Measurements from ENCODE around the gene DCAF17. TPM values are rescaled to one million over a fixed set of nuclear protein-coding genes. Genes with fewer than 3 reads are reported as not detected.

Gene DCAF17
- total RNA-seq, 1 experiment from 2014 or later: 14.0 TPM

DNA sequence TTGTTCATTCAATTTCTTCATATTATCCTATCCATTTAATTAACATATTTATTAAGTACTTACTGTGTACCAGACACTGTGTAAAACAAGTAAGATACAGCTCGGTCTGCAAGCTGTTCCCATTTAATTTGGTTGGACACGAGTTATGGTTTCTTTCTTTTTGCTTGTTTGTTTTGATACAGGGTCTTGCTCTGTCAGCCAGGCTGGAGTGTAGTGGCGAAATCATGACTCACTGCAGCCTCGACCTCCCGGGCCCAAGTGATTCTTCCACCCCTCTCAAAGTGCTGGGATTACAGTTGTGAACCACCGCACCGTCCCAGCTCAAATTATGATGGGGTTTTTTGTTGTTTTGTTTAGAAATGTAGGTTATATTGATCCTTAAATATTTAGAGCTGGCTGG lies 97.3 kb downstream of the DCAF17 start:
- DNase-seq (ENCODE audit: low spot score): no peak

DNA sequence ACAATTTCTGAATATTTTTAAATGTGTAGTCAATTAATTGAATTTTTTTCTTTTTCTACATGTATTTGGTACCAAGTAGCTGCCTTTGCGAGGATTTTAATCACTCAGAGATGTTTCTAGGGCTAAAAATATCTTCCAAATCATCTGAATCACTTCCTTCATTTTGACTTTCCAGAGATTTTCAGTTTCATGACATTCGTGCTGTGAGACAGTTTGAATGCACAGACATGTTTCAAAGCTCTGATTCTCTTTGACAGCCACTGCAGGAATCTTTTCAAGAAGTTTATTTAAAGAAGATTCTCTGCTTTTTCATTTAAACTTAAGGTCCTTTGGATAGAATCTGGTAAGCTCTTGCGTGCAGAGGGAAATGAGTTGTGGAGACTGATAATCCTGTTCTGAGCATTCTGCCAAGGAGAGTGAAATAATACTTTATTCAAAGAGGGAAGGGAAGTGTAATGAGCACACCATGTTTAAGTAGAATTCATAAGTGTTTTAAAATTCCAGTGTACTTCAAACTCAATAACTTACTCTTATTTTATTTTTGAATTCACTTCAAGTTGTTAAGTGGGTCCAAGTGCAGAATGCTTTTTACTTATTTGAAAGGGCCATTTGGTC lies 97.9 kb downstream of the DCAF17 start:
- DNase-seq (ENCODE audit: low spot score): no peak
- in situ Hi-C loops (cut with HindIII; ENCODE audit: low sequenced_read_pairs): no loop called here

More for the DNA sequence above, 97.3 kb downstream of the DCAF17 start:
- in situ Hi-C loops (cut with HindIII; ENCODE audit: low sequenced_read_pairs): no loop called here

GRCh38 chr2:171533331-171533730 lies 99.3 kb downstream of the DCAF17 start:
- no peak for DNase-seq (ENCODE audit: low spot score)
- in situ Hi-C loops (cut with HindIII; ENCODE audit: low sequenced_read_pairs): no loop called here

Other genes with a start within 250 kb of the DCAF17 start
- gene METTL8, start 236 bp upstream of the DCAF17 start, total RNA-seq (2014; rRNA removed; shearing (Covaris generic)): 58.3 and 86.2 TPM in 2 replicates
- 21.7 and 26.2 TPM in 2 replicates for gene CYBRD1, start 88.2 kb downstream of the DCAF17 start, total RNA-seq (2014; rRNA removed; shearing (Covaris generic))